Epidermal melanocyte (primary cell): Measurements from ENCODE around the gene CST2.
"Not testable (repeated sequence)": the region's sequence is repeated elsewhere in the genome, so short reads cannot be mapped to it uniquely, and the experiment has no call there.

ENCODE experiments used
- DNase-seq: peaks from one replicate; pipeline ENCODE4 v3.0.0; 2011; ENCODE audit warnings: low spot score; ENCODE audit not compliant: insufficient read length

Gene CST2

GRCh38 chr20:23810349-23810748 is 16.2 kb downstream of the CST2 start:
- not testable (repeated sequence) for DNase-seq

- no peak for DNase-seq
Measured at GRCh38 chr20:23800865-23801264, 25.7 kb downstream of the CST2 start.

GRCh38 chr20:23799216-23799847 is 27.2 kb downstream of the CST2 start:
- DNase-seq: not testable (repeated sequence)

- no peak for DNase-seq
Measured at GRCh38 chr20:23795526-23795925, 31.0 kb downstream of the CST2 start.

- DNase-seq: no peak
Measured at GRCh38 chr20:23794841-23795240, 31.7 kb downstream of the CST2 start.

GRCh38 chr20:23794065-23794464 is 32.5 kb downstream of the CST2 start:
- no peak for DNase-seq

GRCh38 chr20:23783447-23783846 is 43.1 kb downstream of the CST2 start:
- DNase-seq: no peak

GRCh38 chr20:23782366-23782983 is 44.1 kb downstream of the CST2 start:
- no peak for DNase-seq

GRCh38 chr20:23778676-23779075 is 47.9 kb downstream of the CST2 start:
- DNase-seq: not testable (repeated sequence)

GRCh38 chr20:23777380-23777779 is 49.1 kb downstream of the CST2 start:
- DNase-seq: not testable (repeated sequence)

- DNase-seq: no peak
Measured at GRCh38 chr20:23776067-23776771, 50.3 kb downstream of the CST2 start.

GRCh38 chr20:23774081-23774480 is 52.4 kb downstream of the CST2 start:
- no peak for DNase-seq
